DOHH2 (cell line): ENCODE results near the gene MGARP.

Source experiments
- EZH2phosphoT487 ChIP-seq: fragments of 200-600 bp; sonication (generic); IDR thresholded peaks from 2 replicates; pipeline ENCODE4 v1.6.1; 2017; ENCODE audit warnings: borderline replicate concordance, mild to moderate bottlenecking, antibody characterized with exemption, low read length, moderate library complexity, mixed read lengths
- TF ChIP-seq, protein P1 (sequence below): fragments of 200-600 bp; sonication (generic); IDR thresholded peaks from one replicate; pipeline ENCODE4 v1.5.1; 2014; ENCODE audit warnings: antibody characterized with exemption, mild to moderate bottlenecking, low read depth, low read length; ENCODE audit not compliant: poor library complexity, severe bottlenecking

DNA sequence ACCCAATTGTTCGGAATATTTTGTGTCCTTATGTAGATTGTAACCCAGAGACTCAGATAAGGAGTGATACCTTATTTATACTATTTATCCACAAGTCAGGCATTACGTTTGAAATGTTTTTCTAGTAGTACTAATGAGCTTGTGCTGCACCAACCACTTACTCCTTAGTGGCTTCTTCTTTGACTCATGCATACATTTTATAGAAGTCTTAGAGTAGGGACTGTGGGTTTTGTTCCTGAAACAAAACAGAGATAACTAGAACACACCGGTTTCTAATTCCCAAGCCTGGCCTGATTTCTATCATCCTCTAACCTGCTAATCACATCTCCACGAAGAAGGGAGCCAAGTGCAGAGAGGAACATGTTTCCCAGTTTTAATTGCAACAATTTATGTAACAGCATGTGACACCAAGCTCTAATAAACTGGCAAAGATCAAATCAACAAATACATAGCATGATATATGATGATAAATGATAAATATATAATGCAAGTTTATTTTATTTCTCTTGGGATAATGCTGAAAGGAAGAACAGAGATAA lies 32.3 kb downstream of the MGARP start:
- TF ChIP-seq, protein P1, sequence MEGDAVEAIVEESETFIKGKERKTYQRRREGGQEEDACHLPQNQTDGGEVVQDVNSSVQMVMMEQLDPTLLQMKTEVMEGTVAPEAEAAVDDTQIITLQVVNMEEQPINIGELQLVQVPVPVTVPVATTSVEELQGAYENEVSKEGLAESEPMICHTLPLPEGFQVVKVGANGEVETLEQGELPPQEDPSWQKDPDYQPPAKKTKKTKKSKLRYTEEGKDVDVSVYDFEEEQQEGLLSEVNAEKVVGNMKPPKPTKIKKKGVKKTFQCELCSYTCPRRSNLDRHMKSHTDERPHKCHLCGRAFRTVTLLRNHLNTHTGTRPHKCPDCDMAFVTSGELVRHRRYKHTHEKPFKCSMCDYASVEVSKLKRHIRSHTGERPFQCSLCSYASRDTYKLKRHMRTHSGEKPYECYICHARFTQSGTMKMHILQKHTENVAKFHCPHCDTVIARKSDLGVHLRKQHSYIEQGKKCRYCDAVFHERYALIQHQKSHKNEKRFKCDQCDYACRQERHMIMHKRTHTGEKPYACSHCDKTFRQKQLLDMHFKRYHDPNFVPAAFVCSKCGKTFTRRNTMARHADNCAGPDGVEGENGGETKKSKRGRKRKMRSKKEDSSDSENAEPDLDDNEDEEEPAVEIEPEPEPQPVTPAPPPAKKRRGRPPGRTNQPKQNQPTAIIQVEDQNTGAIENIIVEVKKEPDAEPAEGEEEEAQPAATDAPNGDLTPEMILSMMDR, result no peak
- no peak for TF ChIP-seq EZH2phosphoT487
